HT-29 (cell line): ENCODE measurements around the gene CDX2. TPM values are rescaled to one million over a fixed set of nuclear protein-coding genes. Genes with fewer than 3 reads are reported as not detected.
"Not testable (repeated sequence)": the region's sequence is repeated elsewhere in the genome, so short reads cannot be mapped to it uniquely, and the experiment has no call there.

ENCODE experiments used
- DNase-seq: peaks from one replicate; pipeline ENCODE4 v3.0.0-alpha.2; 2015; ENCODE audit warnings: low spot score
- total RNA-seq: library from RNA; depleted of rRNA; stranded (reverse); fragments of >200 nt; shearing (Covaris generic); gene quantifications from 2 replicates; pipeline ENCODE4 v1.2.3, GENCODE V29; 2014; rRNA removed

CDX2 gene, protein sequence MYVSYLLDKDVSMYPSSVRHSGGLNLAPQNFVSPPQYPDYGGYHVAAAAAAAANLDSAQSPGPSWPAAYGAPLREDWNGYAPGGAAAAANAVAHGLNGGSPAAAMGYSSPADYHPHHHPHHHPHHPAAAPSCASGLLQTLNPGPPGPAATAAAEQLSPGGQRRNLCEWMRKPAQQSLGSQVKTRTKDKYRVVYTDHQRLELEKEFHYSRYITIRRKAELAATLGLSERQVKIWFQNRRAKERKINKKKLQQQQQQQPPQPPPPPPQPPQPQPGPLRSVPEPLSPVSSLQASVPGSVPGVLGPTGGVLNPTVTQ
- total RNA-seq, result 4.1 and 5.4 TPM in 2 replicates

DNA sequence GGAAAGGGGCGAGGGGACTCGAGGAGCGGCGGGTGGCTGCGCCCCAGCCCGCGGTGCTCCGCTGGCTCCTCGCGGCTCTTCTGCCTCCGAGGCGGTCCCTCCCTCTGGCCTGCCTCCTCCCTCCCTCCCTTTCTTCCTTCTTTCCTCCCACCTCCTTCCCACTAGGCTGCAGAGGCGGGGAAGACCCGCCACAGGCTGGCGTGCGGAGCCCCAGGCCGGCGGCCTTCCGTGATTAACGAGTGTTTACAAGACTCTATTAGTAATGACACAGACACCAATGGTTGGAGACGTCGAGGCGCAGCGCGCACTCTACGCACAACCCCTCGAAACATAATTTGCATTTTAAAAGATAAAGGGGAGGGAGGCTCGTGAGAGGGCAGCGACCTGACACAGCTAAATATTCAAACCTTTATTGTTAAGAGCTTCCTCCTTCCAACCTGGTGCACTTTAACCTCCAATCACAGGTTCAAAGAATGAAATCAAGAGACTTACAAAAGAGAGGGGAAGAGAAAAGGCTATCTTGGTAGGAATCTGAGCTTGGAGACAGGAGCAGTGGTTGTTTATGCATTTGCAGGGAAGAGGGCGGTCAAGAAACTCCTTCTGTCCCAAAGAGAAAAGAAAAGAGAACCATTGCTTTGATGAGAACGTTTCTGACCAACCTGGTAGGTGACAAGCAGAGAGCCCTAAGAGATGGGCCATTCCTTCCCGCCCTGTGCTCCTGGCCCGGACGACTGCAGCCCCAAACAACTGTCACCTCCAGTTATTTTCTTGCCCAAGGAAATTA, at the start of gene CDX2:
Gene CDX2 (minus strand): TSS at position 234 of the 784 bp plus-strand sequence. CDS start 309 bp downstream, outside the sequence.
- DNase-seq, result peak; percentile 59

DNA sequence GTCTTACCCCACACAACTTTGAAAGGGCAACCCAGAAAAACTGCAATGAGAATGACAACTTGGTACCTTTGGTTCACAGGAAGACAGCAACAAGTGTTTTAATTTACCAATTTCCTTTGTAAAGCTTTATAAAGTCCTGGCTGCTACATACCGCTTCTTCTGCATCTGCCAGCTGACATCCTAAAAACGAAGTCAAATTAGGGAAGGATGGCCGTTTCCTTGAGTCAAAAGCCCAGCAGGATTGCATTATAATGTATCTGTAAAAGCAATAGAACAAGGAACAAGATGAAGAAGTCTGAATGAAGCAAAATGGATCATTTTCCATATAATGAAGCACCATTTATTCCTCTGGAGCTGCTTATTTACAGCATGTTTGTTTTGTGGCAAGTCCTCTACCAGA, 45.2 kb upstream of the CDX2 start:
- DNase-seq, result no peak

DNA sequence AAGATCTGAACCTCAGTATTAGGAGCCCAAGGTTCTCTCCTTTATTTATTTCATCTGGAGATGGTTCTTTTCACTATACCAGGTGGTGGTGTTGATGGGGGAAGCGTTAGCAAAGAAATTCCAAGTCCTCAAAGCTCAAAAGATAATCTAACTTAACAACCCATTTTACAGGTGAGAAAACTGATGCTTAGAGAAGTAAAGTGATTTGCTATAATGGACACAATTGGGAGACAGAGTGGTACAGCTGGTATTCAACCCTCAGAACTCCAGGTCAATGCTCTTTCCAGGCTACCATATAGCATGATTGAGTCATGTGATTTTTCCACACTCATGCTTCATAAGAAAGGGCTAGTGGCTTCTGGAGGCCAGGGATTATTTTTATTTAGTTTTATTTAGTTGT, 44.4 kb upstream of the CDX2 start:
- no peak for DNase-seq

DNA sequence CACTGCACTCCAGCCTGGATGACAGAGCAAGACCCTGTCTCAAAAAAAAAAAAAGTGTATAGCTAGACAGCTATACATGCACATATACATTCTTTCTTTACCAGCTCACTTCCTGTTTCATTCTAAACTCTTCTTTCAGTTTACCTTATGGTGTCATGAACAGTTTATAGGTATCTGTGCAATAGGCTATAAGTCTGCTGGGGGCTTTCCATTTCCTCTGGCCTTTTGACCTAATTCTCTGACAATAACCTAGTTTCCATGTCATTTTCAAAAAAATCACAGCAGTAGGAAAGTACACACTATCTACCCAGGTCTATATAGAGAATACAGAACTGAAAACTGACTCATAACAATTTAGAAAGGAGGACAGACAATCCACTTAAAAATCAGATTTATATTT, 43.8 kb upstream of the CDX2 start:
- no peak for DNase-seq

DNA sequence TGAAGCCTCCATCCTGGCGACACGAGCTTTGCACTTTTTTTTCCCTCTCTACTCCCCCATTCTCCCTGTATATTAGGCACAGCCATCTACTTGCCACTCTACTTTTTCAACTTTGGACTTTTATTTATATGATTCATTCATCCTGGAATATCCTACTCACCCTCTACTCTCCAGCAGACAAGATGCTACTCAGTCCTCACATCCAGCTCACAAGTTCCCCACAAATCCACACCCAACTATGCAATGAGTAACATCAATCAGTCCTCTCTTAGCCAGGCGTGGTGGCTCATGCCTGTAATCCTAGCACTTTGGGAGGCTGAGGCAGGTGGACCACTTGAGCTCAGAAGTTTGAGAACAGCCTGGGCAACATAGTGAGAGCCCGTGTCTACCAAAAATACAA, 43.3 kb upstream of the CDX2 start:
- no peak for DNase-seq

DNA sequence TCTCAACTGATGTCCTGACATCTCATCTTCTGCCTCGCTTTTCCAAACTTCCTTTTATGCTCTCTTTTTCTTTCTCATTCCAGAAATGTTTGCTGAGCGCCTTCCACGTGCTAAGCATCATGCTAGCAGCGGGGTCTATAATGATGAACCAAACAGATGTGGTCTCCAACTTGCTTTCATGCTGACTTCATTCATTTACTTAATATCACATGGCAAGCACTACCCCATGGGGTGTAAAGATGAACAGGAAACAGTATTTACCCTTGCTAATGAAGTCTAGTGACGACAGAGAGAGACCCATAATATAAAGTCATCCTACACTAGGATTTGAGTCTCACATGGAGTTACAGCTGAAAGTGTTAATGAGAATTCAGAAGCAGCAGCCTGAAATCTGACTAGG, 40.9 kb upstream of the CDX2 start:
- no peak for DNase-seq

DNA sequence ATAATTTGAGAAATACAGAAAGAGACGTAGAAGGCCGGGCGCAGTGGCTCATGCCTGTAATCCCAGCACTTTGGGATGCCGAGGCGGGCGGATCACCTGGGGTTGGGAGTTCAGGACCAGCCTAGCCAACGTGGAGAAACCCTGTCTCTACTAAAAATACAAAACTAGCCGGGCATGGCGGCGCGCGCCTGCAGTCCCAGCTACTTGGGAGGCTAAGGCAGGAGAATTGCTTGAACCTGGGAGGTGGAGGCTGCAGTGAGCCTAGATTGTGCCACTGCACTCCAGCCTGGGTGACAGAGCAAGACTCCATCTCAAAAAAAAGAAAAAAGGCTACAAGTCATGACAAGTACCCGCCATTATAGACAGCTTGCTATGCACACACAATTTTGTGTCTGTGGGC, 35.9 kb upstream of the CDX2 start:
- not testable (repeated sequence) for DNase-seq

DNA sequence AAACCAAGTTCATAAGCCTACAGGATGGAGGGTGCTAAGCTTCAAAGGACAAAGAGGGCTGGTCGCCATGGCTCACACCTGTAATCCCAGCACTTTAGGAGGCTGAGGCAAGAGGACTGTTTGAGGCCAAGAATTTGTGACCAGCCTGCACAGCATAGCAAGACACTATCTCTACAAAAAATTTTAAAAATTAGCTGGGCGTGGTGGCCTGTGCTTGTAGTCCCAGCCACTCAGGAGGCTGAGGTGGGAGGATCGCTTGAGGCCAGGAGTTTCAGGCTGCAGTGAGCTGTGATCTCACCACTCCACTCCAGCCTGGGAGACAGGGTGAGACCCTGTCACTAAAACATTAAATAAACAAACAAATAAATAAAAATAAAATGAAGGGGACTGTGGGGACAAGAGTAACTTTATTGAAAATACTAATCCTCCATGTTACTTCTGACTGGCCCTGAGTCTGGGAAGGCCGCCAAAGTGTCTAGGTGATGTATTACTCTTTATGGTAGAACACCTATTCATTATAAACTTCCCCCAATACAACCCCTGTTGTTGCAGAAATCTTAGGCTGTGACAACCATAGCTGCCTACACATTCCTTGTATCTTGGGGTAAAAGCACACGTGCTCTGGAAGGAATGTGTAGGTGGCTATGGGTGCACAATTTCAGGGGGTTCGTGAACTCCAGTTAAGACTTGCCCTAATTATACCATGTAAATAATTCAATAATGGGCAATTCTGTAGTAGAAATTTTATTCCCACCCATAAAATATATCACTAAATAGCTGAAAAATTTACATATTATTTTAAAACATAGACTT, 34.0 kb upstream of the CDX2 start:
- no peak for DNase-seq

DNA sequence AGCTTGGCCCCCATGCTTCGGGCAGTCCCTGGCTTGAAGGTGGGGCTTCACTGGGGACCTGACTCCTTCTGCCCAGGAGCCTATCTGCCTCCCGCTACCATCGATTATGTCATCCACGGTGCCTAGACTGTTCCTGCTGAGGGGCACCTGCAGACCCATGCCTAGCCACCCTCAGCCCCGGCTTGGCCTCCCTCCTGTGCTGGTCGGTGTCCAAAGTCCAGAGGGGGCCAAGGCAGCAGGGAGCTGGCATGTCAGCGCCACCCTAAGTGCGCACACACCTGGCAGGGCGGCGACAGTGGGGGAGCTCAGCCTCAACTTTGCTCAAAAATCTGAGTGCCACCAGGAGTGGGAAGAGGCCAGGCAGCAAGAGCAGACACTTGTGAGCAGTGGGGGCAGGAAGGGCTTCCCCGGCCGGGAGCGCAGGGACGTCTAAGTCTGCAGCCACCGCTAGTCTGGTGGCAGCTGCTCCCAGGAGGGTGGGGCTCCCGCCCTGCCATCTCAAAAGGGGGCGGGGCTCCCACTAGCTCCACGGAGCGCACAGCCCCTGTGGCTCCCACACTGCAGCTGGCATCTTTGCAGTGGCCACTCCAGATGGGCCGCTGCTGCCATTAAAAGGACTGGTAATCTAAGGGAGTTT, 32.8 kb upstream of the CDX2 start:
- DNase-seq, result no peak

DNA sequence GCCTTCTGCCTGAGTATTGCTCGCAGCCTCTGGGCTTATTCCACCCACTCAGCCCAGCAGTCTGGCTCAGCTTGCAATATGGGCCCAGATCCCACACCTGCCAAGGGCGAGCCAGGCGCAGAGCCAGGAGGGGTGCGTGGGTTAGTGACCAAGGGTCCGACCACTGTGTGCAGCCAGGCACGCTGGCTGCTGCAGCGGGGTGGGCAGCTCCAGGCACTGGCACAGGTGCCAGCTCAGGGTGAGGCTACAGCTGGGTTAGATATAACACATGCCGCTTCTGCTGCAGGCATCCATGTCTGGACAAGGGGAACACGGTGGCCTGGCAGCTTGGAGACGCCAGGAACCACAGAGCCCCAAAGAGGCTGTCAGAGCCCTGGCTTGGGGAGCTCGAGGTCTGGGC, 31.9 kb upstream of the CDX2 start:
- DNase-seq, result no peak

DNA sequence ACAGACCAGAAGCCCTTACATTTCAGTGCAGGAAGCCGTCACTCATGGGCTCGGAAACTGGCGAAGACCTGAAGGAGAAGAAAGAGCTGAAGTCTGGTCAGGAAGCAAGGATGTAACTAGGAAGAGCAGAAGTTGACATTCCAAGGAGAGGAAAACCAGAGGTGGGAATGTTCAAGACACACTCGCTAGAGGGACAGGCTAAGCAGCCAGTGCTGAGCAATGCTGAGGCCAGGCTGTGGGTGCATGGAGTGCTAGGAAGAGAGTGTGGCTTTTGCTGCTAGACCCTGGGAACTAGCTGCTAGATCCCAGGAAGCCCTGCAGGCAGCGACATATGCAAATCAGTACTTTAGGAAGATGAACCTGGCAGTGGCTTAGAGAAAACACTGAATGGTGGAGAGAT, 31.5 kb upstream of the CDX2 start:
- DNase-seq, result peak; percentile 27

DNA sequence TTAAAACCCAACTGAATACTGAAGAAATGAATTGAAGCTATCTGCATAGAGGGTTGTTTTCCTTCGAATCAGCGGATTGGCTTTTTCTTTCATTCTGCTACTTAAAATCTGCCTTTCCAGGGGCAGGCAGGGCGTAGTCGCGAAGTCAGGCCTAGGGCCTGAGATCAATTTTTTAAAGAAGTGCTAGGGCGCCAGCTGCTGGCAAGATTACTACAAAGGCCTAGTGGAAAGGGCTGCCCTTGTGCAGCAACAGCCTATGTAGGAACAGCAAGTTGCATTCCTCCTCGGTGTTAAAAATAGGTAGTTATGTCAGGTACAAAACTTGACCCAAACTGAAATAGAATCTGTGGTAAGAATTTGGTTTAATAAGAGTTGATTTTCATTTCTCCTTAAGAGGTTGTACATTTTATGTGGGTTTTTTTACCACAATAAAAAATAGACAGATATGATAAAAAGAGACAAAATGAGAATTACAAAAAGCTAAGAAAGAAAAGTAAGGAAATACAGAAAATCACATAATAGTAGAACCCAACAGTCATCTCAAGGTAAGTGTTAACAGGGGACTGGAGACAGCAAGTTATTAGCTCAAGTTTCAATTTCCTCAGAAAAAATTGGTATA, 28.9 kb upstream of the CDX2 start:
- peak; percentile 95 for DNase-seq

DNA sequence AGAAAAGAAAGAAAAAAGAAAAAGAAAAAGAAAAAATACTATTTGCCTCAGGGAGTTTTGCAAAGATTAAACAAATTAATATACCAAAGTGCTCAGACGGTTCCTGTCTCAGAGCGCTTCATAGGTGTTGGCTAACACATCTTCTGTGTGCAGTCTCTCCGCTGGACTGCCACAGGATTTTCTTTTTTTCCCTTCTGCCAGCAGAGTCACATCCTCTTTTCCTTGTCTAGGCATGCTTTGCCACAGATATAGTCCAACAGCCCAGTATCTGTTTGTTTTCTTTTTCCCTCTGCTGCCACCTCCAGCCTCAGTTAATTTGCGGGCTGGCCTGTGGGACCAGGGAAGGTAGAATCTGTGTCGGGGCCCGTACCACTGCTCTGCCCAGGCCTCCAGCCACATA, 22.8 kb upstream of the CDX2 start:
- no peak for DNase-seq

DNA sequence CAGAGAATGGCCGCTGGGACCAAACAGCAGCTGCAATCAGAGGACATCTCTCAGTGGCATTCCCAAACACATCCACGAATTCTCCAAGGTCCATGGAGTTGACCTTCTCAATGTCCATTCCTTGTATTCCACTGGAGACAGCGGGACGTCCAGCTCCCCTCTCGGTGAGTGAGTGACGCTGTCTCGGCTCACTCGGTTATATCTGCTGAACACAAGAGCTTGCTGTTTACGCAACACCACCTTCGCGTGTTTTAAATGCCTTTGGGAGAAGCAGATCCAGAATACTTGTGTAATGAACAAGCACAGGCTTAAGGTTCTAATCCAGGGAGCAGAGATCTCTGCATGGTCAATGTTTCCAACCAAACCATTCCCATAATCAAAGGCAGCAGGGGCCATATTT, 19.4 kb upstream of the CDX2 start, which contains the start of gene URAD:
Gene URAD (minus strand): TSS at position 174 of the 400 bp plus-strand sequence. CDS start 56 bp downstream, at position 118.
- no peak for DNase-seq

DNA sequence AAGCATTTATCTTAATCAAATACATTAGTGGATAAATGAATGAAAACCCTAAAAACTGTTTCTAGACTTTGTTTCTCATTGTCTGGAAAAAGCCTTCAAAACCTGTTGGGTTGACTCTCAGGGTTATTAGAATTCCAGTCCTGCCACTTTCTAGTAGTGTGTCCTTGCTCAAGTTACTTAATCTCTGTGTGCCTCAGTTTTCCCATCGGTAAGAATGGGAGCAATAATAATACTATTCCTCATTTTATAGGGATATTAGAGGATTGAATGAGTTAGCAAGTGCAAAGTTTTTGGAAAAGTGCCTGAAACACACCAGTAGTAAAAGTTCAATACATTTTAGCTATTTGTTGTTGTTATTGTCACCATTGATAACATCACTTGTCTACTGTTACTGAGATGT, 16.5 kb upstream of the CDX2 start:
- DNase-seq, result no peak

DNA sequence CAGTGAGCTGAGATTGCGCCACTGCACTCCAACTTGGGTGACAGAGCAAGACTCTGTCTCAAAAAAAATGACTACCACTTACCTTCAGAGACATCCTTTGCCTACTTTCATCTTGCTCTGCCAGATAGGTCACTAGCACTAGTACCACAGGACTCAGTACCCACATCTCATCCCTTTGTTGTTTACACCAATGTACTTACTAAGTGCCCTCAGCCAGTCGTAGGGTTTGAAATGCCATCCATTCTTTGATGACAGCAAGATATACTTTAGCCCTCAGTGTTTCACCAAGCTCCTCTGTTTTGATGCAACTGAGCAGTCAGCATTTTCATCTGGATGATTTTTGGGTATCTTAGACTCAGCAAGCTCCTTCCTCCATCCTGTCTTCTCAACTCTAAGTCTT, 13.2 kb upstream of the CDX2 start:
- DNase-seq, result no peak

DNA sequence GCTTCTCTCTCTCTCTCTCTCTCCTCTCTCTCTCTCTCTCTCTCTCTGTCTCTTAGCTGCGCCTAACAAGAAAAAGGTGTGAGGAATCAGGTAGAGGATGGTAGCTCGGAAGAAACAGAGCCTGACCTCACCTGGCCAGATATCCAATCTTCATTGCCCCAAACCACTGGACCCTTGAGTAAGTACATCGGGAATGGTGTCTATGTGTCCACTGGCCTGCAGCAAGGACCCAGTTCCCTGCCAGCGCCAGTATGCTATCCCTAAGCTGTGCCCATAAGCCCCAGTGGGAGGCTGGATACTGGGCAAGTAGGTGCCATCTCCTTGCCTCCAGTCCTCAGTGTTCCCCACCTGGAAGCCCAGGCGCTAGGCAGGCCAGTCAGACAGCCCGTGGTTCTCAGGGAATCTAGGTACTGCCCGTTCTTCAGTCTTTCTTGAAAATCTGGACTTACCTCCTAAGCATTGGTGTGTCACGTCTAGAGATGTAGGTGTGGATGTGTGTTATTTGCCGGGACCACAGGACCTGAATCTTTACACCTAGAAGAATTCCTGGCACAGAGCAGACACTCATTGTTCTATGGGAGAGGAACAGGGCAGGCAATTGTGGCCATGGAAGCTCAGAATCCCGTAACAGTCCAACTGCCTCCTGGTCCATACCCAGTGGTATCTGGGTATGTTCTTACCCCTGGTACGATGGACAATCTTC, 12.0 kb upstream of the CDX2 start:
- no peak for DNase-seq

DNA sequence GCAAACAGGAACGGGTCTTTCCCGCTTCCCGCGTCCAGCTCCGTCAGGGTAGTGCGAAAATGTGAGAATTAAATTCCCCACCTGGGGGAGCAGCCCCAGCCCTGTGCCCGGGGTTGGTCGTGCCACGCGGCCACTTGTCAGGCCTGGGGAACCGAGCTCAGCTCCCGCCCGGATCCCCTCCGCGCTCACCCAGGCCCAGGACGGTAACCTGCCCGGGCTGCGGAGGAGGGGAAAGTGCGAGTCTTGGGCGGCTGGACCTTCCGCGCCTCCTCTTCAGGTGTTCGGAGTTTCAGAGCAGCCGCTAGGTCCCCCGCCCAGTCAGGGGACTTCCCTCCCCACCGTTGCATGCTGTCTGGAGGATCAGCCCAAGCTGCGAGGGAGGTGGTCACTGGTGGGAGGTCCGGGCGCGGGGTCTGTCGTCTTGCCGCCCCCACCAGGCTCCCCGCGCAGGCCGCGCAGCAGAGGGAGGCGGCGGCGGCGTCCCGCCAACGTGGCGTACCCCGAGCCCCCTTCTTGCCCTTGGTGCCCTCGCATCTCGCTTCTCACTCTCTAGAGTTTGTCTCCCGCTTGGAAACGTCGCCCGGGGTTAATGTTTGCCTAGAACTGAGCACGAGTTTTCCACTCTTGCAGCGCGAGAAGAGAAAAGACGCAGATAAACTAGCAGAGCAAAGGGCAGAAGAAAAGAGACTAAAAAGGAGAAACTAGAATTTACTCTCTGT, 11.3 kb upstream of the CDX2 start:
- DNase-seq, result no peak

DNA sequence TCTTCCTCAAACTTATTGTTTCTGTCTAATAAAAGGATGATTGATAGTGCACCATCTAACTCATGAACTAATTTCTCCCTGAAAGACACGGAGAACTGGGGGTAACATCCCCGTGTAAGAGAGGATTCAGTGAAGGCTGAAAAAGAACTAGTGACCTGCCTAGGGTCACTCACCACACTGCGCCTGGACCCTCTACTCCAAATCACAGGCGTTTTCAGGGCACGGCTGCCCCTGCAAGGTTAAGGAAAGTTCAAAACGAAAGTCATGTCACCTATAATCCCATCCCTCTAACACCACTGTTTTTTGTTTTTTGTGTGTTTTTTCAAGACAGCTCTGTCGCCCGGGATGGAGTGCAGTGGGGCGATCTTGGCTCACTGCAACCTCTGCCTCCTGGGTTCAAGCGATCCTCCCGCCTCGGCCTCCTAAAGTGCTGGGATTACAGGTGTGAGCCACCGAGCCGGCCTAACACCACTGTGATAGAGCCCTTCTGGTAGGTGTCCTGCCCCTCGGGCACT, 10.7 kb upstream of the CDX2 start:
- no peak for DNase-seq
